Coronary artery (tissue), 2 donors: ENCODE data around the gene SLC66A2.

Experiments used
- DNase-seq: peaks from one replicate; pipeline ENCODE4 v3.0.0-alpha.2; 2017; ENCODE audit warnings: low spot score
- H3K27ac ChIP-seq, 2 donors: fragments of 200-600 bp; sonication (generic); one replicate each; pipeline ENCODE4 v1.5.1; 2016 to 2019
- H3K4me3 ChIP-seq: fragments of 200-600 bp; sonication (generic); 2 replicates; pipeline ENCODE4 v1.5.1; 2016; ENCODE audit warnings: mild to moderate bottlenecking, moderate library complexity
- CTCF ChIP-seq: fragments of 200-600 bp; sonication (generic); IDR thresholded peaks from one replicate; pipeline ENCODE4 v1.5.1; 2019; ENCODE audit warnings: antibody characterized with exemption

Gene SLC66A2

GRCh38 chr18:79949697-79950487 is 1.6 kb downstream of the SLC66A2 start:
- DNase-seq, result peak; percentile 74
- peak overlapping the region; percentile 93 for H3K4me3 ChIP-seq
- peak overlapping the region; percentile 75 to 84 for H3K27ac ChIP-seq
- no peak for TF ChIP-seq CTCF

DNA sequence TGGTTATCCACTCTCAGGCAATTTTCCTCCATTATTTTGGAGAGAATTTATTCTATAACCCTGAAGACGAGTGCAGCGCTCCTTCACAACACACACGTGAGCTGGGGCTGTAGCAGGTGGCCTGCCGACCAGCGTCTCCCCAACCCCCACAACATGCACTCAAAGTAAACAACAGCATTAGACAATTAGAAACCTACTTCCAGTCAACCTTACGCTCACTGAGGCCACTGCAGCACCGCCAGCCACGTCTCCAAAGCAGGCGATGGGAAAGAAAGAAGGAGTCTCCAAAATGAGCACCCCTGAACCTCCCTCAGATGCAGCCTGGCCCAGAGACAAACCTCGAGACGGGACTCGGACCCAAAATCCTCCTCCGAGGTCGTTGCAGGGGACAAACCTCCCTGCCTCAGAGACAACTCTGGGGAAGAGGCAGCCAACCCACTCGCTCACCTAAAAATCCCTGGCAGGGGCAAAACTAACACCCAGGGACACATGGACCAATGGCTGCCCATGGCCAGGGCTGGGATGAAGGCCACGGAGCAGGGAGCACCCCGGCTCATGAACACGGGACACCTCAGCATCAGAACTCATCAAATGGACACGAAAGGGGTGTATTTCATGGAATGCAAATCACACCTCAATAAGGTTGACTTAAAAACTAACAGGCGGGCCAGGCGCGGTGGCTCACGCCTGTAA is 2.6 kb downstream of the SLC66A2 start:
- TF ChIP-seq CTCF, result no peak
- H3K4me3 ChIP-seq, result peak overlapping the region; percentile 31
- peak overlapping the region in 1 of 2 donors; percentile 3 for H3K27ac ChIP-seq

GRCh38 chr18:79947881-79948610 is 3.4 kb downstream of the SLC66A2 start:
- Histone ChIP-seq H3K4me3 (no peak overlapping the region), H3K27ac (no peak overlapping the region)
- peak; percentile 50 for DNase-seq
- no peak for TF ChIP-seq CTCF

More for the DNA sequence above, 2.6 kb downstream of the SLC66A2 start:
- peak; percentile 64 for DNase-seq

DNA sequence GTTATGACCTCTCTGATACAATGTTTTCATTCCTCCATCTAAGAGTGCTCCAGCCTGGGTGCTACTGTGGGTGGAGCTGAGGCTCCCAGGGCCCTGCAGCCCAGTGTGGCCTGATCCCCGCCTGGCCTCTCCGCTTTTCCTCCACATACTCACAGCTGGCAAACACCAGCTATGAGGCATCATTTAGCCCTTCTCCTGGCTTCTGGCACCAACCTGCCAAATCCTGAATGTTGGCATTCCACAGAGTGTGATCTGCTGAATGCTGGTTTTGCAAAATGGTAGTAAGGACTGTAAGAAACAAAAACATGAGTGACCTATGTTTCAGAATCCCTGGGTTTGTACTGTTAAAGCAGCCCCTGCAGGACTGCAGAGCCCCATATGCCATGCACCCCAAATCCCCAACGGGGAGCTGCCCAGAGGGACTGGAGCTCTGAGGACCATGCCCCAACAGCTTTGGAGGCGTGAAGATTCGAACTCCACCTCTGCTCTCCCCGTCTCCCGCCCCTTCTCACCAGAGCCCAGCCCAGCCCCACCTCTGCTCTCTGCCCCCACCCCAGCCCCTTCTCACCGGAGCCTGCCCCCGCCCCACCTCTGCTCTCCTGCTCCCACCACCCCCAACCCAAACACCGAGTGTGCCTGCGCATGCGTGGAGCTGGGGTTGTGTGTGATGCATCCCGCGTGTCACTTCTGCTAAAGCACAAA is 4.2 kb downstream of the SLC66A2 start:
- Histone ChIP-seq H3K27ac (no peak overlapping the region), H3K4me3 (no peak overlapping the region)
- no peak for TF ChIP-seq CTCF
- peak; percentile 49 for DNase-seq

DNA sequence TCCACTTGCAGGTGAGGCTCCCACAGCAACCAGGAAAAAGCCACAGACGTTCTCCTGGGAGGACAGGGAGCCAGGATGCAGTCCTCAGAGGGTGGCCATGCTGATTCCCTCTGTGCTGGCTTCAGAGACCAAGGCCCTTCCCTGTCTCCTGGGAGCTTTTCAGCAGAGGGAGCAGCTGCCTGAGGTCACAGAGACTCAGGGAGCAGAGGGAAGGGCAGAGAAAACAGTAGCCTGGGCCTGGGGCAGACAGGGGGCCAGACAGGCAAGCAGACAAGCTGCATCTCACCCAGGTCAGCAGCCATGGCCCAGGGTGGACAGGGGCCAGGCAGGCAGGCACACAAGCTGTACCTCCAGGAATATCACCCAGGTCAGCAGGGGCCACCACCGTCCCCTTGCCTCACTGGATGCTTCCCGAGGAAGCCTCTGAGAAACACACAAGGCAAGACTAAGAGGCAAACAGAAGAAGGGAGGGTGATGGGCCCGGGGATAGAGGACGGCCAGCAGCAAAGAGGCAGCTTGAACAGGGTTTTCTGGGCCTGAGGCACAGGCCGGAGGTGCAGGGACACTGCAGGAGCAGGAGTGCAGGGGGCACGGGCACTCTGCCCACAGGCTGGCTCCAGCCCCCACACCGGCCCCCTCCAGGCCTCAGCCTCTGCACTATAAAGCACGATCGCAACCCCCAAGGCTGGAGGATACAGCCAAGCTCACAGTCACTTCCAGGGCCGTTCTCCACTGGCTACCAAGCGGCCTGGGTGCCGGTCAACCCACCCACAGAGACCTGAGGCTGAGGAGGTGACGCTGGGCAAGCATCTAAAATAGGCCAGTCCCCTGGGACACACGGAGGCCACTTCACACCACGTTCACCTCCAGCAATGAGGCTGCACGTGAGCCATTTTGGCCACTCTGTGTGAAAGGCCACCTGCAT is 6.1 kb downstream of the SLC66A2 start:
- no peak overlapping the region for H3K27ac ChIP-seq

More for the DNA sequence above, 6.1 kb downstream of the SLC66A2 start:
- DNase-seq, result peak; percentile 70
- H3K4me3 ChIP-seq, result no peak overlapping the region
- TF ChIP-seq CTCF, result no peak
